GM19043 (cell line): ENCODE results near the gene ARVCF.

ENCODE experiments used
- ATAC-seq: cut with Tn5 transposase; IDR thresholded peaks from one replicate; pipeline ENCODE4 v1.9.1; 2021; ENCODE audit warnings: low read depth; ENCODE audit not compliant: unreplicated experiment

Gene ARVCF

GRCh38 chr22:20018001-20018400, 1.4 kb upstream of the ARVCF start:
- ATAC-seq = no peak

GRCh38 chr22:20017622-20017958, 967 bp upstream of the ARVCF start:
- no peak for ATAC-seq

DNA sequence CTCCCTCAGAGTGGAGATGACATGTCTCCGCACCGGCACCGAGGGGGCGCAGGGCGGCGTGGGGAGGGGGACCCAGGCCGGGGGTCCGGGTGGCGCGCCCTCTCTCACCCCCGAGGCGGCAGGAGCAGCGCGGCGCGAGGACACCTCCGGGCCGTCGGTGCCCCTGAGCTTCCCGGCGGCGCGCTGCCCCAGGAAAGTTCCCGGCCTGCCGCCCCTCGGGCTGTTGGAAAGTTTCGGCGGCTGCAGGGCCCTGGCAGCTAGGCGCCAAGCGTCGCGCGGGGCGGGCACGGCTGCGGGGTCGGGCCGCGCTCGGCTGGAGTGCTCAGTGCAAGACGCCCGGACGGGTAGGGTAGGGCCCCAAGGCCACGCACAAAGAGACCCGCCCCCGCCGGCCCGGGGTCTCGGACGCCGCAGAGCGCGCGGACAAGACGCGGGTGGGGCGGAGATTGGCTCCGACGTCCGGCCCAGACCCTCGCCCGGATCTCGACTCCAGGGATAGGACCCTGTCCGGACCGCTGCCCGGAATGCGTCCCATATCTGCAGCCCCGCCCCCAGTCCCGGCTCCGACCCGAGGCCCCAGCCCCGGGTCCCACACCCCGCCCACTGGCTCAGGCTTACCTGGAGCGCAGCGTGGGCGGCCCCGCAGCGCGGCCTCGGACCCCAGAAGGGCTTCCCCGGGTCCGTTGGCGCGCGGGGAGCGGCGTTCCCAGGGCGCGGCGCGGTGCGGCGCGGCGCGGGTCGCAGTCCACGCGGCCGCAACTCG, 471 bp downstream of the ARVCF start:
- no peak for ATAC-seq

DNA sequence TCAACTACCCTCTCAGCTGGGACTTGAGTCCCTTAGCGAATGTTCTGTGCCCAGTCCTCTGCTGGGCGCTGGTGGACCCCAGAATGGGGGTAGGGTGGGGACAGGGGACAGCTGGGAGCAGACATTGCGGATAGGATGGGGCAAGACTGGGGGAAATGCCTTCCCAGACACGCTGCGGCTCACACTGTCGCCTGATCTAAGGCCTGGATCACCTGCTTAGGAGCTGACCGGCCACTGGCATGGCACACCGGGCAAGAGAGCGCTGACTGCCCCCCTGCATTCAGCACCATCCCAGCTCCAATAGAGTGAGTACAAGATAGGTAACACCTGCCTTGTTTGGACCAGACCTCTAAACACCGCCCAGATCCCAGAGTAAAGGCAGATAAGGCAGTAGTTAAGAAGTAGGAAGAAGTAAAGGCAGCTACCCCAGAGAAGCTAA, 1.4 kb downstream of the ARVCF start:
- ATAC-seq = no peak

GRCh38 chr22:20014526-20015186, 2.0 kb downstream of the ARVCF start:
- no peak for ATAC-seq

DNA sequence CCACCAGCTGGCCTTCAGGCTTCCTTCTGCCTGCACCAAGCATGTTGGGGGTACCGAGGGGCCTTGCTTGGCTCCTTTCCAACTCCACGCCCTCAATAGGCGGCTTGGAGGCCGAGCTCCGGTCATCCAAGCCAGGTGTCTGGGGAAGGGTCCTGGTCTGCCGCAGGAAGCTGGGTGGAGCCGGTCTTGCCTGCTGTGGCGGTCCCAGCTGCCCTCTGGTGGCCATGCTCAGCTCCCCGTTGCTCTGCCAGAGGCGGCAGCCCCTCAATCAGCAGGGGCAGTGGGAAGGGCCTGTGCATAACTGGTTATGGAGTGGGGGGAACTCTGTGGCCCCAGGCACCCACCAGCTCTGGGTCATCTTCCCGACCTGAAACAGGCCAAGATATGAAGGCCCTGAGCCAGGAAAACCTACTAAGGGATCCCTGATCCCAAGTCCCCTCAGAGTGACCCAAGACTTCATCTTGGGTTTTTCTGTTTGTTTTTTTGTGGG, 3.2 kb downstream of the ARVCF start:
- no peak for ATAC-seq

DNA sequence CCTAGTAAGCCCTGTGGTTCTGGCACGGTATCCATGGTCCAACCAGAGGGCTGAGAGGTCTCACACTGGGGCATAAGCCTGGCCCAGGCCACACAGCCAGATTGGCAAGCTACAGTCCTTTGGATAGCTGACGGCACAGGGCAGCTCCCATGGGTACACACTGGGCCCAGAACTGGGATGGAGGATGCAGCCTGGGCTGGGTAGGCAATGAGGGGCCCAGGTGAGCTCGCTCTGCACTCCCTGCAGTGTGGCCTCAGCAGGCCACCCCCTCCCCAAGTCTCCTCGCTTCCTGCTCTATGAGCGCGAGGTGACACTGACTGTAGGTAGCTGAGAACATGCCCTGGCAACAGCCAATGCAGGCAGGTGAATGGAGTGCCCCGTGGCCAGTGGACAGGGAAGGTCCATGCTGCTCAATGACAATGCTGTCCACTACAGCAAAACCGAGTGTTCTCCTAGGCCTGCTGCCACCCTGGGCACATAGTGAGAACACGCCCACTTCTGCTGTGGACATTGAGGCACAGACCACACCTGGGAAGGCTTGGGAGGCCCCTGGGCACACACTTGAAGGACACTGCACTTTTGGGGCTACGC, 3.8 kb downstream of the ARVCF start:
- ATAC-seq = no peak

DNA sequence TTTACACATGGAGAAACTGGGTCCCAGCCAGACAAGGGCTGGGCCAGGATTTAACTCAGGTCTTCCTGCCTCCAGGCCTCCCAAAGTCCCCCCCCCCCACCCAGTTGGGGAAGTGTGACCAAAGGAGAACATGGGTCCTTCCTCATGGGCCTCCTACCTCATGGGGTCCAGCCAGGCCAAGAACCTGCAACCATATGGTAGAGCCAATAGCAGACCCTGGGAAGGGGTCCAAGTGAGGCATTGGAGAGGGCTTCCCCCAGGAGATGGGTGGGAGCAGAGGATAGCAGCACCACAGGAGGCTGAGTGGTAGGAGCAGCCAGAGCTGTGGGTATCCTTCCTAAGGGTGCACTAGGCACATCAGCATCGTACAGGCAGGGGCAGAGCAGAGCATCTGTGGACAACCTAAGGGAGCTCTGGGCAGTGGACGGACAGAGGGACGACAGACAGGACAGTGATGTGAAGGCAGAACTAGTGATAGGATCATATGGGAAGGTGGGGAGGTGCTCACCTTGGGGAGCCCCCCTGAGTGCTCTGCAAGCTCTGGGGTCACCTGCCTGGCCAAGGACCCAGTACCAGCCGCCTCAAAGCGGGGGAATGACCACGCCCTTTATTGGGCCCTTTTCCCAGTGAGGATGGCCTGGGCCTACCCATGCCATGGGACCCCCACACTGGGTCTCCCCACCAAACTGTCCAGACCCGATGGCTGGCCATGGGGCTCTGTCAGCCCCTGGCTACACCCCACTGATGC, 4.5 kb downstream of the ARVCF start:
- no peak for ATAC-seq

GRCh38 chr22:20011123-20011992, 5.3 kb downstream of the ARVCF start:
- ATAC-seq = no peak

DNA sequence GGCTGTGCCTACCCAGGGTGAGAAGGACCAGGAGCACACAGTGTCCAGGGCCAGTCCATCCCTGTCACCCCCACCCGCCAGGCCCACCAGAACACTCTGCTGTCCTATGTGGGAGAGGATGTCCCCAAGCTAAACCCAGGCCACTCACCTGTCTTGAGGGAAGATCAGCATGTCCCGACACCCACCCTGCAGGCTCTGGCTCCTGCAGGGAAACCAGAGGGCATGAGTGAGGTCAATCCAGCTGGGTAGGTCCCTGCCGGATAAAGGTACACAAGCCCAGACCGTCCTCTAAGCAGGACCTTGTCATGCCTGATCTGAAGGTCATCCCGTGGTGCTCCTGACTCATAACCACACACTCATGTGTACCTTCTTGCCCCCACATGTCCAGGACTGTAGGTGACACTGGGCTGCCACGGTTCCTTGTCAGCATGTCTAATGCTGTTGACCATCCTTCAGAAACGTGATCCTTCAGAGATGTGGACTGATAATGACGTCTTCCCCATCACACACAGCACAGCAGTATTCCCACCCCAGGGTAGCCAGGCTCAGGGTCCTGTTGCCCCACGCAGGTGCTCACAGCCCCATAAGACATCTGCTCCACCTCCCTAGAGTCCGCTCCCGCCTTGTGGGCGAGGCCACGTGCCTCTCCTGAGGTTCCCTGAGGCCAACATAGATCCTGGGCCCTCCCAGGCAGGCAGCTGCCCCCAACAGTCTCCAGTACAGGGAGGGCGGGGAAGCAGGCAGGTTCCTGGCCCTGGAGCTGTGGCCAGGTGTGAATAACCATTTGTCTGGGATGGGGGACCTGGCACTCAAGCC, 6.1 kb downstream of the ARVCF start:
- no peak for ATAC-seq

DNA sequence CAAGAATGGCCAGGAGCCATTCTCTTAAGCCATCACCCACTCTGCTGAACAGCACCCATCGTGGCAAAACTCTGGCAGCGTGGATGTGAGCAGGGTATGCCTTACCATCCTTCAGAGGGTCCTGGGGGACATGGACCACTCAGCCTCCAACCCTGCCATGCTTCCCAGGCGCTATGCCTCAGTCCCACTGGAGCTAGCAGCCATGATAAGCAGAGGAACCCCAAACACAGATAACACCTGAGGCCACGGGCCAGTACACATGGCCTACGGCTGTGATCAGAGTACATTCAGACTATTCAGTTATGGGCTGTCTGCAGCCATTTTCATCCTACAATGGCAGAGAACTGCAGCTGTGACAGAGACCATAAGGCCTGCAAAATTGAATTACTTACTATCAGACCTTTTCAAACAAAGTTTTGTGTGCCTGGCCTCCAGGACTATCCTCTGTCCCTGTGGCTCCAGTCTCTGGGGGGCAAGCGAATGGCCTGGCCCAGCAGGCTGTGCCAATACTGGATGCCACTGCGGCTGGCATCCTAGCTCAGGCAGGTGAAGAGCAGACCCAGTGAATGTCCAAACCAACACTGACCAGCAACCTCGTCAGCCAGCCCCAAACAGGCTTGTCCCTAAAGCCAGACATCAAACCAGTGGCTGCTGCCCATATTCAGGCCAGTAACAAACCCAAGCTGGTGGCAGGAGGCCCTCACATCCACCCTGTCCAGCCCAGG, 6.9 kb downstream of the ARVCF start:
- ATAC-seq = no peak

DNA sequence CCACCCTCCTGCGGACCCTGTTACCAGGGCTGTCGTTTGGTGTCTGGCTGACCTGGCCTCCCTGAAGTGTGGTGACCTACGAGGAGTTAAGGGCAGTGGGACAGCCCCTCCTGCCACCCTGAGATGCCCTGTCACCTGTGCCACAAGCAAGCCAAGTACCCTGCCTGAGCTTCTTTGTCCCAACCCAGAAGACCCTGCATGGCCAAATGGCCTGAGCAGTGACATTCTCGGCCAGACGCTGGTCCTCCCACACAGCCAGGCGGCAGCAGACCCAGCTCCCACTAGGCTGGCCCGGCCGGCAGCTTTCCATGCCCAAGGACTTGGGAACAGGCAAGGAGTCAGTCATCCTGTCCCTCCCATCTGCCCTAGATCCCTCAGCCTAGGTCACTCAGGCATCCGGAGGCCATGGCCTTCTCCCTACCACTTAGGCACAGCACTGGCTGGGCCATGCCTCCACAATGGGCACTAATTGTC, 7.6 kb downstream of the ARVCF start:
- ATAC-seq = no peak

DNA sequence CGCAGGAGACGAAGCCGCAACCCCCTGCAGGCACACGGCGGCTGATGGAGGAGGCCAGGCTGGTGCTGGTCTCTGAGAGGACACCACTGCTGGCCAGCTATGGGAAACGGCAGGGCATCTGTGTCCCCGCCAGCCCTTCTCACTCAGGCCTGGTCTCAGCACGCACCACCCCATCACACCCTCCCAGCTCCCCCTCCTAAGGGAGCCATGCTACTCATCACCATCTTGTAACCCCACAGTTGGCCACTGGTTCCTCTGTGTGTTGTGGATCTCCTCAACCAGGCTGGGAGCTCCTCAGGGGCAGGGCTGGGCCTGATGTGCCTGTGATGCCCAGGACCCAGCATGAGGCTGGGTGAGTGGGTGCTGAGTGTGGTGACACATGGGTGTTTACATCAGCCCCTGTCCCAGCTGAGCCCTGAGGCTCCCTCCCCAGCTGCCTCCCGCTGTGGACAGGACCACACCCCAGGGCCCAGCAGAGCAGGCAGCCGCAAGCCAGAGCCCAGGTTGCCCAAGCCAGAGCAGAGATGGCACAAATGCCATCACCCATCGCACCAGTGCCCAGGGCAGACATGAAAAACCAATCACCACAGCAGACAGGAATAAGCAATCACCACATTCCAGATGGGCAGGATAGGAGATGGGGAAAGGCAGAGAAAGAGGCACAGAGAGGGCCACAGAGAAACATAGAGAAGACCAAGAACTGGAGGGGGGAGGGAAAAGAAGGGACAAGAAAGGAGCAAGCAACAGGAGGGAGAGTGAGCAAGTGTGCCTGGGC, 8.2 kb downstream of the ARVCF start:
- ATAC-seq = no peak

GRCh38 chr22:20004464-20004863, 12.2 kb downstream of the ARVCF start:
- ATAC-seq = no peak

DNA sequence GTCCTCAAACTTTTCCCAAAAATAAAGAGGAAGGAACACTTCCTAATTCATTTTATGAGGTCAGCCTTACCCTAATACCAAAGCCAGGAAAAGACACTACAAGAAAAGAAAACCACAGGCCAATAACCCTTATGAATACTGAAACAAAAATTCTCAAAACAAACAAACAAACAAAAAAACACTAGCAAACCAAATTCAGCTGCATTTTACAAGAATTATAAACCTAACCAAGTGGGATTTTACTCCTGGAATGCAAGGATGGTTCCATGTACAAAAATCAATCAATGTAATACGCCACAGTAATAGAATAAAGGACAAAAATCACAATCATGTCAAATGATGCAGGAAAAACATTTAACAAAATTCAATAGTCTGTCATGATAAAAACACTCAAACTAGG, 13.3 kb downstream of the ARVCF start:
- ATAC-seq = no peak

GRCh38 chr22:20002636-20003035, 14.0 kb downstream of the ARVCF start:
- no peak for ATAC-seq

- no peak for ATAC-seq
Measured at GRCh38 chr22:20002128-20002527, 14.5 kb downstream of the ARVCF start.
